ENCODE measurements around the gene DAGLB.
"Not testable (repeated sequence)": the region's sequence is repeated elsewhere in the genome, so short reads cannot be mapped to it uniquely, and the experiment has no call there.

Gene DAGLB, protein sequence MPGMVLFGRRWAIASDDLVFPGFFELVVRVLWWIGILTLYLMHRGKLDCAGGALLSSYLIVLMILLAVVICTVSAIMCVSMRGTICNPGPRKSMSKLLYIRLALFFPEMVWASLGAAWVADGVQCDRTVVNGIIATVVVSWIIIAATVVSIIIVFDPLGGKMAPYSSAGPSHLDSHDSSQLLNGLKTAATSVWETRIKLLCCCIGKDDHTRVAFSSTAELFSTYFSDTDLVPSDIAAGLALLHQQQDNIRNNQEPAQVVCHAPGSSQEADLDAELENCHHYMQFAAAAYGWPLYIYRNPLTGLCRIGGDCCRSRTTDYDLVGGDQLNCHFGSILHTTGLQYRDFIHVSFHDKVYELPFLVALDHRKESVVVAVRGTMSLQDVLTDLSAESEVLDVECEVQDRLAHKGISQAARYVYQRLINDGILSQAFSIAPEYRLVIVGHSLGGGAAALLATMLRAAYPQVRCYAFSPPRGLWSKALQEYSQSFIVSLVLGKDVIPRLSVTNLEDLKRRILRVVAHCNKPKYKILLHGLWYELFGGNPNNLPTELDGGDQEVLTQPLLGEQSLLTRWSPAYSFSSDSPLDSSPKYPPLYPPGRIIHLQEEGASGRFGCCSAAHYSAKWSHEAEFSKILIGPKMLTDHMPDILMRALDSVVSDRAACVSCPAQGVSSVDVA
- 13.8 to 24.8 (median 24.5) reads per million in 3 experiments for total RNA-seq

DNA sequence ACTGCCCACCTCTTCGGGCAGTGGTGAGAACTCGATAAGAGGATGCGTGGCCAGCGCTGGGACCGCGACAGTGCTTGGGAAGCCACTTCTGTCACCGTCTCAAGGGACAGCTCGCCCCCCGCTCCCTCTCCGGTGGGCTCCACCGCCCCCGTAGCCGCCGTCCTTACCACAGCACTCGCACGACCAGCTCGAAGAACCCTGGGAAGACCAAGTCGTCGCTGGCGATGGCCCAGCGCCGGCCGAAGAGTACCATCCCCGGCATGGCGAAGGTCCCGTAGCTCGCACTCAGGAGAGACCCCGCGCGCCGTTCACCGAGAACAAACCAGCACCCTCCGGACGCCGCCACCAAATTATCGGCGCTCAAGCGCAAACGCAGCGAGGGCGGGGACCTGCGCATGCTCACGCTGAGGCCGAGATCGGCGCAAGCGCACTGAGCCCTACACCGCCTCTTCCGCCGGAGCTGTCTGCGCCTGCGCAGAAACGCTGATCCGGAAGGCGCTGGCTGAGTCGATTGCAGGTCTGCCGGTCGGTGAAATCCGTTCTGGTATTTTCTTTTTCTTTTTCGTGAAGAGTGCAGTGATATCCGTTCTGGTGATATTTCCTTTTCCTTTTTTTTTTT, at the start of gene DAGLB:
DAGLB (minus strand) TSS at position 374 of the 619 bp plus-strand sequence; CDS start at position 262, 112 bp downstream.
- DNase-seq = peak; percentile 95

DNA sequence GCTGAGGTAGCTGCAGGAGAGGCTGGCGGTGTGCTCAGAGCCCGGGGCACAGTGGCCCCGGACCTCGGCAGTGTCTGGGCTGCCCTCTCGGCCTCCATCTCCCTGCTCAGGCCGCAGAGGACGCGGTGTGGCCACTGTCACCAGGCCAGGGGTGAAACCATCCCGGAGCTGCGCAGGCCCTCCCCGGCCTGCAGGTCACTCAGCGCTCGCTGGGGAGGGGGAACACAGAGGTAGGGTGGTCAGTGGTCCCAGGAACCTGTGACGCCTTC, 49.8 kb upstream of the DAGLB start:
- no peak for DNase-seq

DNA sequence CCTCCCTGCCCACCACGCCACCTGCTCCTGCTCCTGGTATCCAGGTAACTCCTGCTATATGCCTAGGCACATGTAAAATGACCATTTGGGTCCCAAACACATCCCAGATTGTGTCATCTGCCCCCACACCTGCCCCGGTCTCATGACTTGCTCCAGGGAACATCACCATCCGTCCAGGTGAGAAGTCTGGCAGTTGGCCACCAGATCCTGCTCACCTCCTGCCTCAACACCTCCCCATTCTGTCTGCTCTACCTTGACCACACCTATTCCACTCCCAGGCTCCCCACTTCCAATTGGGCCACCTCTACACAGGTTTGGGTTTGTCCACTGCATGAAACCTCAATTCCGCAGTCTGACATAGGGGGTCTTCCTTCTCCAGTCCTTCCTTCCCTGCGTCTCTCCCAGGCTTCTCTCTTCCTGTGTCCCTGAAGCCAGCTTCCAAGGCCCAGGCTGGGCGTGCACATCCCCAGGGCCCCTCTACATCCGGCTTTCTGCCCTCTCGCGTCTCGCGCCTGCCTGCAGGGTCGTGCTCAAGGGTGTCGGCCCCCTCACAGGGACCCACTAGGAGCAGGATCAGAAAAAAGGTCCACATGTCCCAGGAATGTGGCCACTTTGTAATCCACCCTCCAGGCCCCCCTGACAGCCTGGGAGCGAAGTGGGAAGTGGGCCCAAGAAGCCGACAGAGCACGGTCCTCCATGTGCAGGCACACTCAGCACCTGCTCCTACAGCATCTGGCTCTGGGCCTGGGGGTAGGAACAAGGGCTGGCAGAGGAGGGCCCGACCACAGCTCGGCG, 49.3 kb upstream of the DAGLB start:
- DNase-seq = no peak

- DNase-seq = no peak
Measured at GRCh38 chr7:6495597-6496262, 48.0 kb upstream of the DAGLB start.

GRCh38 chr7:6494365-6494764, 46.6 kb upstream of the DAGLB start:
- no peak for DNase-seq

DNA sequence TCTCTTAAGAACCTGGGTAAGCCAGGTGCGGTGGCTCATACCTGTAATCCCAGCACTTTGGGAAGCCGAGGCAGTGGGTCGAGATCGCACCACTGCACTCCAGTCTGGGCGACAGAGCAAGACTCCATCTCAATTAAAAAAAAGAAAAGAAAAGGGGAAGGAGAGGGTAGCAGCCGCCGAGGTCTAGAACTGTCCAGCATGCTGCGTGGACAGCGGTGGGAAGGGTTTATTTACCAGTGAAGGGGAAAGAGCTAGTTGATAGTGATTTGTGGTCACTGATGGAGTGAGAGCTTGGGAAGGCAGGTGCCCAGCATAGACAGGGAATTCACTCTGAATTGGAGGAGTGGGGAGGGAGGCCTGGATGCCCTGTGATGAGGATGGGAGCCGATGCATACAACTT, 43.4 kb upstream of the DAGLB start:
- no peak for DNase-seq

DNA sequence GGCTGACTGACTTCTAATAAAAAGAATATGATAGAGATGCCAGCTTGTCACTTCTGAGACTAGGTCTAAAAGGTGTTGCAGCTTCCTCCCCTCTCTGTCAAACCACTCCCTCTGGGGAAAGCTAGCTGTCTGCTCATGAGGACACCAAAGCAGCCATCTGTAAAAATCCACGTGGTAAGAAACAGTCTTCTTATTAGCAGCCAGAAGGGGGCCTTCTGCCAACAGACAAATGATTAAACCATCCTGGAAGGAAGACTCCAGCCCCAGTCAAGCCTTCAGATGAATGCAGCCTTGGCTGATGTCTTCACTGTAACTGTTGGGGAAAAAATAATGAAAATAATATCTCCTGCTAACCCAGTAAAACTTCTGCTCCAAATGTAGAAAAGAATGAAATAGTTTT, 41.9 kb upstream of the DAGLB start:
- DNase-seq = no peak

GRCh38 chr7:6487184-6487545, 39.4 kb upstream of the DAGLB start:
- DNase-seq = no peak

DNA sequence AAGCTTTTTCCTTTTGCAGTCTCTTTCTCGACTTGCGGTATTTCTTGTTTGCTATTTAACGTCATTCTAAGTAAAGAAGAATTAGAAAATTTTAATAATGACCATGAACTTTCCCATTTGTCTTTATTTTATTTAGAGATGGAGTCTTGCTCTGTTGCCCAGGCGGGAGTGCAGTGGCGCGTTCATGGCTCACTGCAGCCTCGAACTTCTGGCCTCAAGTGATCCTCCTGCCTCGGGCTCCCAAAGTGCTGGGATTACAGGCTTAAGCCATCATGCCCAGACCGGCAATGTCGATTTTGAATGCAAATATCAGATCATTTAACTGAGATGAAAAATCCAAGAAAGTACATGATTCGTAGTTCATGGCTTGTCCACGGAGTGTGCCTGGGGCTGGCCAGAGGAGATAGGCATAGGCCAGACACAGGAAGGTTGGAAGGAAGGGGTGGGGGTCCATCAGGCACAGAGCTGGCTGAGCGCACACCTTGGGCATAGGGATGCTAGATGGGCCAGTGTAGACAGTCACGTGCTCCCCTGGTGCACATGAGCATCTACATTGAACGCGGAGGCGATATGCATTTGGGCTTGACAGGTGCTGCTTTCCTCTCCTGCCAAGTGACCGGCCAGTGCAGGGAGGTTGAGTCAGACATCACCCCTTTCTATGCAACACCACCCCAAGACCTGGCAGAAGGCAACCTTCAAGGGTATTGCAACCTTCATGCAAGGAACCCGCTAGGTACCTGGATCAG, 38.9 kb upstream of the DAGLB start:
- no peak for DNase-seq

- no peak for DNase-seq
Measured at GRCh38 chr7:6482743-6483119, 35.0 kb upstream of the DAGLB start.

- DNase-seq = no peak
Measured at GRCh38 chr7:6482307-6482706, 34.6 kb upstream of the DAGLB start.

DNA sequence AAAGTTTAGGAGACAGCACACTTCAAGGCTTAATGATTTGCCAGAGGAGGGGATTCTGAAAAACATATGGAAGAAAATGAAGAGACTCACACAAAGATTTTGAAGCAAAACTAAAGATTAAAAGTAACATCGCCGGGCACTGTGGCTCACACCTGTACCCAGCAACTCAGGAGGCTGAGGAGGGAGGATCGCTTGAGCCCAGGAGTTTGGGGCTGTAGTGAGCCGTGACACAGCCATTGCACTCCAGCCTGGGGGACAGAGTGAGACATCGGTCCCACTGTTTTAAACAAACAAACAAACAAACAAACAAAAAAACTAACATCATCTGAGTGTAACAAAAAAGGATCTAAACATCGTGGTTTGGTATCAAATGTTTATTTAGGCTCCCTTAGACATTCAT, 33.7 kb upstream of the DAGLB start:
- no peak for DNase-seq

DNA sequence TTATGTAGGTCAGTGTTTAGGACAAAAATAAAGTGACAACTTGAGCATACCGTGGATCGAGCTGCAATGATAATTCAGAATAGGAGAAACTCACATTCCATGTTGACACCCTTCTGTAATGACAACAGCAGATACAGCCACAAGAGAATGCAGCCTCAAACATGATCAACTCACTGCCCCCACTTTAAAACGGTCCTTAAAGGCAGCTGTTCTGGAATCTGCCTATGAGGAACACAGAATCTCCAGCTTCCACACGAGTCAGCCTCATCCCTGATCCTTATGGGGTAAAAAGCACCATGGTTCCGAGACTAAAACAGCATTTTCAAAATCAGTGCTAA, 32.5 kb upstream of the DAGLB start:
- DNase-seq = no peak

DNA sequence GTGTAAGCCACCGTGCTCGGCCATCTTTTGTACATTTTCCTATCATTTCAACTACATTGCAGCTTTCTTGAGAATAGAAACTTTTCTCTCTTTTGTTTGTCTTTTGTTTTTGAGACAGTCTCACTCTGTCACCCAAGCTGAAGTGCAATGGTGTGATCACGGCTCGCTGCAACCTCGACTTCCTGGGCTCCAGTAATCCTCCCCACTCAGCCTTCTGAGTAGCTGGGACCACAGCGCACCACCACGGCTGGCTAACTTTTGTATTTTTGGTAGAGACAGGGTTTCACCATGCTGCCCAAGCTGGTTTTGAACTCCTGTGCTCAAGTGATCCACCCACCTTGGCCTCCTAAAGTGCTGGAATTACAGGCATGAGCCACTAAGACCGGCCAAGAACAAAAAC, 31.3 kb upstream of the DAGLB start:
- no peak for DNase-seq

GRCh38 chr7:6478186-6478585, 30.4 kb upstream of the DAGLB start:
- DNase-seq = no peak

- no peak for DNase-seq
Measured at GRCh38 chr7:6477318-6477660, 29.5 kb upstream of the DAGLB start.

DNA sequence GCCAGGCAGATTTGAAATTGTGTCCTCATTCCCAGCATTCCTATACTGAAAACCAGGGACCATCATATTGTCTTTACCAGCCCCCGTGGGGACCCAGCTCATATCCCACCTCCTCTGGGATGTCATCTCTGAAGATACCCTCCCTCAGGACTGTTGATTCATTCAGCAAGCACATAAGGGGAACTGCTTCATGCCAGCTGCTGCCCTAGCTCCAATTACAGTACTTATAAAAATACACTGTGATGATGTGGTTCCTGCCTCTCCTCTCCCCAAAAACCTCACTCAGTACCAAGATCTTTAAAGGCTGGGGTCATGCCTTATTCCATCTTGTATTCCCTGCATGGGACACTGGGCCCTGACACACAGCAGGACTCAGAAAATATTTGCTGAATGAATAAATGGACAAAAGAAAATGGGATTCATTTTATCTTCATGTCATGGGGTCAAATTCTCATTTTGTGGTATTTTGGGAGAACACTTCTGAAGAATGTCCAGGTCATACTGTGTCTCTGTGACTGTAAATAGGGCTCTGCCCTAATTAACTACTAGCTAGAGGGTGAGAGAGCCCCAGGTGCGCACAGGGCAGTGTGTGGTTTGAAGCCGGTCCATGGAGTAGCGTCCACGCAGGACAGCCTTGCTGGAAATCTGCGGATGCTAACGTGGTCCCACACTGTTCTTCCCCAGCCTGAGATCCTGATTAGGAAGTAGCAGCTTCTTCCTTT, 29.0 kb upstream of the DAGLB start:
- no peak for DNase-seq

- DNase-seq = no peak
Measured at GRCh38 chr7:6475433-6476186, 27.9 kb upstream of the DAGLB start.

- no peak for DNase-seq
Measured at GRCh38 chr7:6465862-6466261, 18.1 kb upstream of the DAGLB start.

DNA sequence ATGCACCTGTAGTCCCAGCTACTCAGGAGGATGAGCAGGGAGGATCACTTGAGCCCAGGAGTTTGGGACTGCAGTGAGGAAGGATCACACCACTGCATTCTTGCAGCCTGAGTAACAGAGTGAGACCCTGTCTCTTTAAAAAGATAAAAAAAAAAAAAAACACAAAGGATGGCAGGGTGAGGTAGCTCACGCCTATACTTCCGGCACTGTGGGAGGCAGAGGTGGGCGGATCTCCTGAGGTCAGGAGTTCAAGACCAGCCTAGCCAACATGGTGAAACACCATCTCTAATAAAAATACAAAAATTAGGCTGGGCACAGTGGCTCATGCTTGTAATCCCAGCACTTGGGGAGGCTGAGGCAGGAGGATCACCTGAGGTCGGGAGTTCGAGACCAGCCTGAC, 15.9 kb upstream of the DAGLB start:
- DNase-seq = not testable (repeated sequence)
